NCI-H2171 (cell line): ENCODE data around the gene GAD1.

ENCODE experiments used
- DNase-seq: peaks from one replicate; lab custom pipeline; 2025; lab: John Stamatoyannopoulos, UW

The GAD1 gene

DNA sequence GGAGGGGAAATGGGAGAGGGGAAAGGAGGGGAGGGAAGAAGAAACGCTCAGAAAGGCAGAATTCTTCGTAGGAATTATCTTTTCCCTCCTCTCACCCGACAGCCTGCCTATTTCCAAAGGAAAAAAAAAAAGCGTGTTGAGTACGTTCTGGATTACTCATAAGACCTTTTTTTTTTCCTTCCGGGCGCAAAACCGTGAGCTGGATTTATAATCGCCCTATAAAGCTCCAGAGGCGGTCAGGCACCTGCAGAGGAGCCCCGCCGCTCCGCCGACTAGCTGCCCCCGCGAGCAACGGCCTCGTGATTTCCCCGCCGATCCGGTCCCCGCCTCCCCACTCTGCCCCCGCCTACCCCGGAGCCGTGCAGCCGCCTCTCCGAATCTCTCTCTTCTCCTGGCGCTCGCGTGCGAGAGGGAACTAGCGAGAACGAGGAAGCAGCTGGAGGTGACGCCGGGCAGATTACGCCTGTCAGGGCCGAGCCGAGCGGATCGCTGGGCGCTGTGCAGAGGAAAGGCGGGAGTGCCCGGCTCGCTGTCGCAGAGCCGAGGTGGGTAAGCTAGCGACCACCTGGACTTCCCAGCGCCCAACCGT lies at the start of gene GAD1:
TSS of gene GAD1 (plus strand) at position 384 of the 589 bp plus-strand sequence. CDS start 1,705 bp downstream, outside the sequence.
- peak; percentile 87 for DNase-seq

DNA sequence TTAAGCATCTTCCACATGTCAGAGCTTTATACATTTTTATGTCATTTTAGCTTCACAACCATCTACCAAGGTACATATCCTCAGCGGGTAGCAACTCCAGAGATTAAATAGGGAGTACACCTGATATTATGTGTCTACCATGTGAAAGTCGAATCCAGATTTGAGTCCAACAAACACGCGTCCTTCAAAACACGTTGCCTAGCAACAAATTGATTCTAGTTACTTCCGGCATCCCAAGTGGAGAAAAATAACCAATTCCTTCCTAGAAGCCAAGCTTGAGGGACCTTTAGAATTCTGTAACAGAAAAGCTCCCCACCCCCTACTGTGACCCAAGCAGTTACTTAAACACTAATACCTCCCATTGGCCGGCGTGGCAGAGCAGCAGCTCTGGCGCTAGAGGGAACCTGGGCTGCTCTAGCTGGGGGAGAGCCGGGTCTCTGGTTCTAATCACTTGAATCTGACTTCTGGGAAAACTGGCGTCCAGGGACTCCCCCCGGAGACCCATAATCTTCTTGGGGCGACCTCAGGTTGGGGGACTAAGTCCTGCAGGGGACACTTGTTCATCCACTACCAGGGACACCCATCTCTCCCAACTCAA lies 46.6 kb upstream of the GAD1 start, which contains the start of gene ERICH2:
TSS of gene ERICH2 (plus strand) at position 371 of the 598 bp plus-strand sequence. CDS start 304 bp downstream, outside the sequence.
- DNase-seq = peak; percentile 48

DNA sequence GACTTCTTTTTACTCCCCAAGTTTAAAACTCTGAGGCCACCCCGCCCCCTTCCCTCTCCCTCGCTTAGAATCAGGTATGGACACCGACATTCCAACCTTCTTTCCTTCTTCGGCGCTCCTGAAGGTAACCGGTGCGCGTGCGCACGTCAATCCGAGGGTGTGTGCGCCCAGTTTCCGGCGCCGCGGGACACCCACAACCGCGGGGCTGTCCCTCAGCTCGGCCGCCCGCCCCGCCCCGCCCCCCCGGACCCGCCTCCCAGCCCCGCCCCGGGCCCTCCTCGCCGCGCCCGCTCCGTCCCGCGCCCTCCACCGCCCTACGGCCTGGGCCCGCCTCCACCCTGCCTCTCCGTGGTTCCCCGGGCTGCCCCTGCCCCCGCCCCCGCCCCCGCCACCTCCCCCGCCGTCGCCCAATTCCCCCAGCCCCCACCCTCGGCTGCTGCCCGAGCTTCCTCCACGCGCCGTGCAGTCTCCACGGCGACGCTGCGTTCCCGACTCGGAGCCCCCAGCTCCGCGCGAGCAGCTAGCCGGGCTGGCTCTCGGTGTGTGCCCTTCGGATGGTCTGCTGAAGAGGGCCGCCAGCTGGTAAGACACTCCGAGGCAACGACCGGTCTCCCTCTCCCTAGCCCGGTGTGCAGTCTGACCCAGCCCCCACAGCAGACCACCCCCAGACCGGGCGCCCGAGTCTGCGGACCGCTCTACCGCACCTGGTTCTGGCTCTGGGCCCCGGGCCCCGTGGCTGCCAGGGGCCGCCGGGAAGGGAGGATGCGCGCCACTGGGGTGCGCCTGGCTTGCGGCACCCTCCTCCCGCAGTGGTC lies 45.9 kb upstream of the GAD1 start:
- DNase-seq = peak; percentile 87

DNA sequence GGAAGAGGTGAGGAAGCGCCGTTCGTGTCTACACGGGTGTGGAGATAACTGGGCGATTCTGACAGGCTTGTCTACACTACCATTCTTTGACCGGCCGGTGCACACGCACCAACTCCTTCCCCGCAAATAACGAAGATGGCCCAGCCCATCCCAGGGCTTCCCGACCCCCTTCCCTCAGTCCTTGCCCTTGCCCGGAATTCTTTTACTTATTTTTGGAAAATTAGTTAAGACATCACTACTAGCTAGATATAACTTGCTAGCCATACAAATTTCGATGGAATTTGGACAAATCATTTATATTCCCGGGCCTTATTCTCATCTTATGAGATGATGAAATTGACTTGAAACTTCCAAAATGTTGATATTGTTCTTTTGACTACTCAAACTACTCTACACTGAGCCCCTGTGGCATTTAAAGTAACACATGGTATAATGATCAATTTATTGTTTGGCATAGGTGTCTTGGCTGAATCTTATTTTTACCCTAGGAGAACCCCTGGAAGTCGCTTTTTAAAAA lies 45.2 kb upstream of the GAD1 start:
- no peak for DNase-seq

DNA sequence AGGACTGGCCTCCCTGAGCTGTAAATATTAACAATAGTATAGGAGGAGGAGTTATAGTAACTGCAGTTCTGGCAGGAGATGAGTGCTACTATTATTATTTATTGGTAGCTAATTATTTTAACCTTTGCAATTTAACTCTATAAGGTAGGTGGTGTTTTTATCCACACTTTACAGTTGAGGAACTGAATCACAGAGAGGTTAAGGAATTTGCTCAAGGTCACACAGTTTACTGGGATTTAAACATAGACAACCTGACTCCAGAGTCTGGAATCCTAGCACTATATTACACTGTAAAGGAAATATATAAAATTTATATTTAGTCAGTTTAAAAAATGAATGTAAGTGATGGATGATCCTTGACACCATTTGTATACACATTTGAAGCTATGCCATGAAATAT lies 44.4 kb upstream of the GAD1 start:
- DNase-seq = no peak

DNA sequence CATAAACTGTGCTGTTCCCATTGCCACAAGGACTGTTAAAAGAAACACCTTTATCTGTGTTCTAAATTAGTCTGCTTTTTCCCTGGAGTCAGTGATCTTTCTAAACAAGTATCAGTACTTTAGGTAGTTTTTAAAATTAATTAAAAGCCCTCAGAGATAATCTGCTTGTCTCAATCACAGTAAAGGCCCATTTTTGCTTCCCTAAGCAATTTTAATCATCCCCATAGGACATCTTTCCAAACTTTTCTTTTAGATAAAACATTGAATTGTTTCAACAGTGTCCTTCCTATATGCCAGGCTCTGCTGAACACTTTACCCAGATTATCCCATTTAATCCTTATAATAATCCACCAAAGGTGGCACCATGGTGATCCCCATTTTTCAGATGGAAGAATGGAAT lies 42.6 kb upstream of the GAD1 start:
- DNase-seq = no peak

DNA sequence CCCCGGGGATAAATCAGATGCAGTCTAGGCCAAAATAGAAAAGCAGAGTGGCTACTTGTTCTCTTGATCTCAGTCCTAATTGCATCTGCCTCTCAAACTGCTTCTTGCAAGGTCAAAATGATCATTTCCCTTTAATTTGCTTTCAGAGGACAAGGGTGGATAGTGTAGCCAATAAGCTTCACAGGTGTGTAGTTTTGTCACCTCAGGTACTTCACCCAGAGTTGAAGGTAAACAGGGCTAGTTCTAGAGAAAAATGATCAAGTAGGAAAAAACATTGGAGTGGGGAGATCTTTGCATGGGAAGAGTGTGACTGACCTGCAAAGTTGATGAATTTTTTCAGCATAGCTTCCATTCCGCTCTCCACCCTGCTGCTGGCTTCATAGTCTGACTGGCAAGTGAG lies 37.8 kb upstream of the GAD1 start:
- DNase-seq = no peak

DNA sequence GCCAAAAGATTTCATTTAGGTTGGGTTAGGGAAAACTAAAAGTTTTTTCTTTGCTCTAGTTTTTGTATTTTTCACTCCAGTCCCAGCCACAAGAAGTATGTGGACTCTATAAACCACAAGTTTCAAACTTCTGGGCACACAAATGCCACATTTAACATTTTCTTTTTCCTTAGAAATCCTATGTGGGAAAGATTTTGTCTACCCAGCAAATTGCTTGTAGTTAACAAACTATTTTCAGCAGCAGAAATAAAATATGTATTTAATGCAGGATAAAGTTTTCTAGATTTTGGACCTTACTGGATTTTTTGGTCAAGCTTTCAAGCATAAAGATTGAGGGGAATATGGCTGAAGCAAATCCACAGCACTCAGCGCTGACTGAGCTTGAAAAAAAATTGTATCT lies 37.4 kb upstream of the GAD1 start:
- no peak for DNase-seq

DNA sequence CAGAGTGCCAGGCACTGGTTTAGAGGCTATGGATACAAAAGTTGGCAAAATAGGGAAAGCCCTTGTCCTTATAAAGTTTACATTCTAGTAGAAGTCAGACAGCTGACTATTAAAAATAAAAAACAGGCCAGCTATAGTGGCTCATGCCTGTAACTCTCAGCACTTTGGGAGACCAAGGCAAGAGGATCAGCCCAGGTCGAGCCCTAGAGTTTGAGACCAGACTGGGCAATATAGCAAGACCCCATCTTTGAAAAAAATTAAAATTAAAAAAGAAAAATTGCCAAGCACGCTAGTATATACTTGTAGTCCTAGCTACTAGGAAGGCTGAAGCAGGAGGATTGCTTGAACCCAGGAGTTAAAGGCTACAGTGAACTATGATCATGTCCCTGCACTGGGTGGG lies 34.0 kb upstream of the GAD1 start:
- no peak for DNase-seq

DNA sequence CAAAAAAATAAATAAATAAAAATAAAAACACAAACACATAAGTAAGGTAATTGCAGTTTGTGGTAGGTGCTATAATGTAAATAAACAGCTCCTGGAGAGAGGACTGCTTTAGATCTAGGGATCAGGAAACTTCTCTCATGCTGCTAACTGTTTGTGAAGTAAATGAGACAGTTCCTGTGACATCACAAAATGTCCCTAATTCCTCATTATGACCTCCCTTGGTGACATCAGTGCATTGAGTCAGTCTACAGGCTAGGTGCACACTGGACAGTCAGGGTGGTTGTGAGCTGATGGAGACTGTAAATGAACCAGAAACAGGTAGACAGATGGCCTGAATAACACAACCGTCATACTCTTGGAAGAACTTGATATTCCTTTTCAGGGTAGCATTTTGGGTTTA lies 33.1 kb upstream of the GAD1 start:
- no peak for DNase-seq

DNA sequence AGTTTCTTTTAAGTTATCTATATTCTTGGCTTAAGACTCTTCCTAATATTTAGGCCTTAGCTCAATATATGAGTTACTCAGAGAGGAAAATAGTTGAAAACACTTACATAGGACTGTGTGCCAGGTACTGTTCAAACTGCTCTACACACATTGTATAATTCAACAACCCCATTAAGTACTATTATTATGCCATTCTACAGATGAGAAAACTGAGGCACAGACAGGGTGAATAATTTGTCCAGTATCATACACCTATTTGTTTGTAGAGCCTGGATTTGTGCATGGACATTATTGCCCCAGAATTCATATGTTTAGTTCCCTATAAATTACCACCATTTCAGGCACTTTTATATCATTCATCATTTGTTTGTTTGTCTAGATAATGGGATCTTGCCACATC lies 17.7 kb upstream of the GAD1 start:
- no peak for DNase-seq

DNA sequence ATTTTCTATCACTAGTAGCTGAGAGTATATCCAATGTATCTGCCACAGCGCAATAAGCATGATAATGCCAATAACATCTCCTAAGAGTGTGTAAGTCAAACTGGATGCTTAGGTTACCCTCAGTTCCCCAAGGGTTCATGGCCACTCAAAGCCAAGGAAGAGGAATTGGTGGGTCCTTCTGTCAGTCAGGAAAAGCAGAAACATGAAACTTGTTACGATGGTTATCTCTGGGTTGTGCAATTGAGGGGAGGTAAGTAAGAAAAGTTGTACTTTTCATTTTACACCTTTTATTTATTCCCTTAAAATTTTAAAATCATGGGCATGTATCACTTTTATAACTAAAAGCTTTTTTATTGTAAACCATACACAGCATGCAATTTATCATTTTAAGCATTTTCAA lies 10.1 kb upstream of the GAD1 start:
- no peak for DNase-seq

DNA sequence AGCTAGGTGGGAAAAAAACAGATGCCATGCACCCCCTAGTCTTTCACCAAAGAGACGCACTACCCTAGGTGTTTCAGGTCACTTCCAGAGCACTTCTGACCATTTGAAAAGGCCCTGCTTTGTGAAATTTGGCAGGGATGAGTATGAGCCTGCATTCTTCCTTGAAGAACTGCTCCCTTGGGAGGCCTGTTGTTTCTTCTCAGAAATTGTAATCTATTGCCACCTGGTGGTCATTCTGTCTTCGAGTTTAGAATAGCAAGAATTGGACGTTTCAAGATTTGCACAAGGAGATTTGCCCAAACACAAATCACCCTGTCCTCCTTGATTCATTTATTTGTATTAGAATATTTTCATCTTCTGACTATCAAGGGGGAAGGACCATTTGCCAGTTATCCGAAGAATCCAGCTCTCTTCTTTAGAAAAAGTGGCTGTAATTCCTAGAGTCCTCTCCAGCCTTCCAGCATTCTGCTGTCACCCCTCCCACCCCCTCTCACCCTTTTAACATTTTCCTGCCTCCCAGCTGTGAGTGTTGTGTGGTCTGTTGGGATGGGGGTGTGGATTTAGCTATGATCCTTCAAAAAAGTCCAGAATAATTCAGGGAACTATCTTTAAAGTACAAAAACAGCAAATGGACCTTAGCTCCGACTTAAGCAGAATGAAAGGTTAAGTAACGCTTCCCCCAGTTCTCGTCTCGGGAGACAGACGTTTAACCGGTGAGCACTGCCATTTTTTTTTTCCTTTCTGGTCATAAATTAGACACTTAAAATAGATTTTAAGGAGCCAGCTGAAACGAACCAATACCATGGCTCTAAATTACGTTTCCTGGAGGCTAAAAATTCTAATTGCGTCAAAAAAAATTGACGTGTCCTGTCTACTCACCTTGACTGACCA lies 3.7 kb upstream of the GAD1 start:
- peak; percentile 98 for DNase-seq

DNA sequence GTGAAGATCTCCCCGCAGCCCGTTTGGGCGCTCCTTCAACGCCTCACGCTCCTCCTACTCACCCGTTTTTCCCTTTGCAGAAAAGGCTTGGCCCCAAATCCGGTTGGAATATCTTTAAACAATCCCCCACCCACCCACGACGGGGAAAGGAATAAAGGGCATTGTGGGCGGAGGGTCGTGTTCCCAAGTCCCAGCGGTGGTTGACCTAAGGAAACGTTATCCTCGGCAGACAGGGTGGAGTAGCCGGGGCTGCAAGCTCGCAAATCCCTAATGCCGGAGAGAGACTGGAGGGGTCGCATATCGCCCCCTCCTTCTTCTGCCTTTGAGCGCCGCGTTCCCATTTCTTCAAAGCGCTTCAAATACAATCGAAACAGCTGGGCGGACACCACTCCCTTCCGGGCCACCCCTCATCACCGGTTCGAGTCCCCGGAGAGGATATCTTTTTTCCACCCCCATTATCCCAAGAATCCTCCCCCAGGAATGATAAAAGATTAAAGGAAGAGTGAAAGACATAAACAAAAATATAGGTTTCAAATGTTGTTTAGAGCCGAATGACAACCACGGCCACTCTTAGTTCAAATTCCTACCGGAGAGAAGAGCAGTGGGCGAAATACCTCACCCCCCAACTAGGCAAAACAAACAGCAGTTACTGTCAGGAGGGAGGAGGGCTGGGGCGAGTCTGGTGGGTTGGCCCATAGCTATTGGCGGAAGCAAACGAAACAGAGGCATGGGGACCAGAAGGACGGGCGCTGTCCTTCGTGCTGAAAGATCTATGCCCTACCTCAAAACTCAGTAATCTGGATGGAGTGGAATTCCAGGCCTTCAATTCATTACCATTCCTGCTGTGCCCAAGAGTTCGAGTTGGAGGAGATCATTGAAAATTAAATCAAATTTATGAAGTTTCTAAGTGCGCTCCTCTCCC lies 2.8 kb upstream of the GAD1 start:
- DNase-seq = no peak

DNA sequence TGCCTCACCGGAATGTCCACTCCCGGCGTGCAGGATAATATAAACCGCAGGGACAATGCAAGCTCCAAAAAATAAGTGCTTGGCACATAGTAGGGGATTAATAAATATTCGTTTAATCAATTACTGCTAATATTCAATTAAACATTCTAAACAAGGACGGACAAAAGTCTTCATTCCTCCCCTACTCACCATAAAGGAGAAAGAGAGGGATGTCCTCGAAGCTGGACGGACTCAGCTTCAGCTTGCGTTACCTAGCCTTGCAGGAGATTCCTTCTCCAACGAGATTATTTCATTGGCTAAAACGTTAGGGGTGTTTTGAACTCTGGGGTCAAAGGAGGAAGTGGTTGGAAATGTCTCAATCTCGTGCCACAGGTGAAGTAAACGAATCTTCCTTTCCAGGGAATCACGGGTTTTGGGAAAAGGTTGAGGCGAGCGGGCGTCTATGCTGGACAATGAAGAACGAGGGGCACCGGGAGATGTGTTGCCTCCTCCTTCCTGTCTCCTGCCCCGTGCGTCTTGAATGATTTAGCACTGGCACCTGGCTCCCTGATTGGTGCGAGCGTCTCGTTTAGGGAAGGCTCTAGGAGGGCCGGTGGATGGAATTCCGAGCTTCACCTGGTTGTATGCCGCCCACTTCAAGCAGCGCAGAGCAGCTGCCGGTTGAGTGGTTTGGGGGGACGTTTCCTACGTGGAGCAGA lies 2.0 kb upstream of the GAD1 start:
- DNase-seq = no peak

DNA sequence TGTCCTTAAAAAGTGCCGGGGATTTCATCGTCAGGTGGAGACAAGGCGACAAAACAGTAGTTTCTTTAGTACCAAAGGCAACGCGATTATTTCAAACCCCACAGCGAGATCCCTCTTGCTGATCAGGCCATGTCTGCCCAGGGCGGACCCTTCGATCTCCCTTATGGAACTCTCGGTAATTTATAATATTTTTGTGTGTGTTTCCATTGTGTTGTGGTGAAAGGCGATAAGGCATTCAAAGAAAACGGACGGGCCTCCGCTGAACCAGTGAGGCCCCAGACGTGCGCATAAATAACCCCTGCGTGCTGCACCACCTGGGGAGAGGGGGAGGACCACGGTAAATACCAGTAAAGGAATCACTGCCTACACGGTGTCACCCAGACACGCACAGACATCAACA lies 1.4 kb upstream of the GAD1 start:
- no peak for DNase-seq

DNA sequence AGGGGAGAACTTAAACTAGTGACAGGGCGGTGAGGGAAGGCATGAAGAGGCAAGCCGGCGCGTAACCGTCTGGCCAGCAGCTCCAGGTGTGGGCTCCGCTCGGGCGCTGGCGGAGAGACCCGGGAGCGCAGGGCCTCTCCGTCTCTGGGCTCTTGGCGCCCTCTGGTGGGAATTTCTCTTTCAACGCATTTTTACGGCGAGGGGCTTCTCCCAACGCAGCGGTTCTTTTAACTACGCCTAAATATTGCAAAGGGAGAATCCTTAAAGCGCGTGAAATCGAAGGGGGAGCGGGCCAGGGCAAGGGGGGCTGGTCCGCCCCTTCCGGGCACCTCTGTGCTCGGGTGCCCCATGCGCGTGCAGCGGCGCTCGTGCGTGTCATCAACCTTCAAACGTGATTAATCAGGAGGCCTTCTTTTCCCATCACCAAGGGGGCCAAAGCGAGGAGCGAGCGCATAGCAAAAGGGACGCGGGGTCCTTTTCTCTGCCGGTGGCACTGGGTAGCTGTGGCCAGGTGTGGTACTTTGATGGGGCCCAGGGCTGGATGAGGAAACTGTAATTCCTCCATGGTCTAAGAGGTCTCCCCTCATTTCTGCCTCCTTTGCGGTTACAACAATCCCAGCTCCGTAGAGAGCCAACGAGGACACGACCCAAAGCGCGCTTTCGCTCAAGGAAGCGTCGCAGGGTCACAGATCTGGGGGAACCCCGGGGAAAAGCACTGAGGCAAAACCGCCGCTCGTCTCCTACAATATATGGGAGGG lies 762 bp upstream of the GAD1 start:
- peak; percentile 83 for DNase-seq

DNA sequence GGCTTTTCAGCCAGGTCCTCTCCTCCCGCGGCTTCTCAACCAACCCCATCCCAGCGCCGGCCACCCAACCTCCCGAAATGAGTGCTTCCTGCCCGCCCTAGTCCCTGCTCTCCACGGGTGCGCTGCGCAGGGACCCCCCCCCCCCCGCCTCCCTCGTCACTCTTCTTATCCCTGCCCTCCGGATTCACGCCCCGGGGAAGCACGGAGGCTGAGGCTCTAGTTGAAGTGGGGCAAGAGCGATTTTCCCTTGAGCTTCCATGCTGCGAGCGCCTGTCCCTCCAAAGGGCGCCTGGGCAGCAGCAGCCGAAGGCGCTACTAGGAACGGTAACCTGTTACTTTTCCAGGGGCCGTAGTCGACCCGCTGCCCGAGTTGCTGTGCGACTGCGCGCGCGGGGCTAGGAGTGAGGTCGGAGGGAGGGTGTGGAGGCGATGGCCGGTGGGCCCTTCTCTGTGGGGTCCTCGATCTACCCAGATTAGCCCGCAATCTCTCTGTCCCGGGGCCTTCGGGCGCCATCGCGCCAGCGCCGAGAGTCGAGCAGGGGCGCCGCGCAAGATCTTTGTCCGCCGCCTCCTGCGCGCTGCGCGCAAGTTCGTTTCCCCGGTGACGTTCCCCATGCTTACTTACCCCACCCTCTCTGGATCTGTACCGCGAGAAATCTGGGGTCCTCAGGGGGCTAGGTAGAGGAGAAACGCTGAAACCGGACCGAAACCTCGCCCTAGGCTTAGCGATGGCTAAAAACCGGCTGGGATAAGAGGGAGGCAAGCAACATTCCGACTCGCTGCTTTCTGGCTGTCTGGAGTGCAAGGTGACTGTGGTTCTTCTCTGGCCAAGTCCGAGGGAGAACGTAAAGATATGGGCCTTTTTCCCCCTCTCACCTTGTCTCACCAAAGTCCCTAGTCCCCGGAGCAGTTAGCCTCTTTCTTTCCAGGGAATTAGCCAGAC lies 677 bp downstream of the GAD1 start:
- peak; percentile 46 for DNase-seq
